ENCODE results near the gene C19orf85. TPM values are rescaled to one million over a fixed set of nuclear protein-coding genes. Genes with fewer than 3 reads are reported as not detected.

The C19orf85 gene
- polyA plus RNA-seq, 1 of the 3 experiments (the other 2 are of a cell fraction): not detected

GRCh38 chr19:55443045-55443823 is 21.3 kb downstream of the C19orf85 start, which contains the start of gene SHISA7:
Gene SHISA7, minus strand, starts transcription at chr19:55443300. Its CDS starts 437 bp downstream, at chr19:55442863.
- Histone ChIP-seq H3K27ac (ENCODE audit: low read depth in 2 of 2, low read length in 1 of 2) (no peak within 1 kb of the TSS), H4K20me1 (ENCODE audit: insufficient read depth) (peaks cover 5% of the 10 kb centered on the region; the same call in 1 of the 2 replicates), H3K9me2 (no peaks in the 10 kb centered on the region), H2AFZ (ENCODE audit: low read depth) (no peak within 1 kb of the TSS), H3K27me3 (ENCODE audit: insufficient read depth) (peaks cover 60% of the 10 kb centered on the region), H3F3A (replicated peaks; ENCODE audit: insufficient read depth) (peaks cover 8% of the 10 kb centered on the region), H3K4me1 (ENCODE audit: control insufficient read depth in 1 of 2, insufficient read depth in 2 of 2, low read depth in 1 of 2, low read length in 1 of 2) (peaks cover 0 to 9% of the 10 kb centered on the region in 2 experiments; a peak in 1 of 4 replicates), H3K4me3 (ENCODE audit: low read depth in 2 of 2, low read length in 1 of 2) (no peak within 1 kb of the TSS; a peak in 1 of 4 replicates), H3K36me3 (replicated peaks in 1 of 2; ENCODE audit: control insufficient read depth in 1 of 2, insufficient read depth in 2 of 2, low read length in 1 of 2) (no peaks in the 10 kb centered on the region), H3K4me2 (no peak within 1 kb of the TSS), H3K9ac (no peak within 1 kb of the TSS), H3K79me2 (ENCODE audit: insufficient read depth) (no peaks in the 10 kb centered on the region), H3K9me3 (no peaks in the 10 kb centered on the region)
- POLR2A ChIA-PET: no interaction called here
- TF ChIP-seq, protein P1, sequence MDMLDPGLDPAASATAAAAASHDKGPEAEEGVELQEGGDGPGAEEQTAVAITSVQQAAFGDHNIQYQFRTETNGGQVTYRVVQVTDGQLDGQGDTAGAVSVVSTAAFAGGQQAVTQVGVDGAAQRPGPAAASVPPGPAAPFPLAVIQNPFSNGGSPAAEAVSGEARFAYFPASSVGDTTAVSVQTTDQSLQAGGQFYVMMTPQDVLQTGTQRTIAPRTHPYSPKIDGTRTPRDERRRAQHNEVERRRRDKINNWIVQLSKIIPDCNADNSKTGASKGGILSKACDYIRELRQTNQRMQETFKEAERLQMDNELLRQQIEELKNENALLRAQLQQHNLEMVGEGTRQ (IDR thresholded peaks at IDR 0.05; ENCODE audit: borderline replicate concordance, low read depth, low read length): no peak
- TF ChIP-seq NFIC (IDR thresholded peaks at IDR 0.05; ENCODE audit: borderline replicate concordance) (no peak), NRF1 (IDR thresholded peaks at IDR 0.05; ENCODE audit: low read depth, low read length) (no peak), PBX3 (IDR thresholded peaks at IDR 0.05) (no peak), FOSL2 (IDR thresholded peaks at IDR 0.05; ENCODE audit: borderline replicate concordance, low read depth) (no peak), EP300 (IDR thresholded peaks at IDR 0.05; ENCODE audit: borderline replicate concordance in 1 of 2, low read depth in 1 of 2, low read length in 1 of 2) (no peak), MXI1 (IDR thresholded peaks at IDR 0.05; ENCODE audit: low read depth, low read length) (no peak), FOXM1 (IDR thresholded peaks at IDR 0.05; ENCODE audit: low read depth) (no peak)
- TF ChIP-seq, protein P2, sequence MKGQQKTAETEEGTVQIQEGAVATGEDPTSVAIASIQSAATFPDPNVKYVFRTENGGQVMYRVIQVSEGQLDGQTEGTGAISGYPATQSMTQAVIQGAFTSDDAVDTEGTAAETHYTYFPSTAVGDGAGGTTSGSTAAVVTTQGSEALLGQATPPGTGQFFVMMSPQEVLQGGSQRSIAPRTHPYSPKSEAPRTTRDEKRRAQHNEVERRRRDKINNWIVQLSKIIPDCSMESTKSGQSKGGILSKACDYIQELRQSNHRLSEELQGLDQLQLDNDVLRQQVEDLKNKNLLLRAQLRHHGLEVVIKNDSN (IDR thresholded peaks at IDR 0.05; ENCODE audit: borderline replicate concordance, low read depth): no peak
- TF ChIP-seq, protein P3, sequence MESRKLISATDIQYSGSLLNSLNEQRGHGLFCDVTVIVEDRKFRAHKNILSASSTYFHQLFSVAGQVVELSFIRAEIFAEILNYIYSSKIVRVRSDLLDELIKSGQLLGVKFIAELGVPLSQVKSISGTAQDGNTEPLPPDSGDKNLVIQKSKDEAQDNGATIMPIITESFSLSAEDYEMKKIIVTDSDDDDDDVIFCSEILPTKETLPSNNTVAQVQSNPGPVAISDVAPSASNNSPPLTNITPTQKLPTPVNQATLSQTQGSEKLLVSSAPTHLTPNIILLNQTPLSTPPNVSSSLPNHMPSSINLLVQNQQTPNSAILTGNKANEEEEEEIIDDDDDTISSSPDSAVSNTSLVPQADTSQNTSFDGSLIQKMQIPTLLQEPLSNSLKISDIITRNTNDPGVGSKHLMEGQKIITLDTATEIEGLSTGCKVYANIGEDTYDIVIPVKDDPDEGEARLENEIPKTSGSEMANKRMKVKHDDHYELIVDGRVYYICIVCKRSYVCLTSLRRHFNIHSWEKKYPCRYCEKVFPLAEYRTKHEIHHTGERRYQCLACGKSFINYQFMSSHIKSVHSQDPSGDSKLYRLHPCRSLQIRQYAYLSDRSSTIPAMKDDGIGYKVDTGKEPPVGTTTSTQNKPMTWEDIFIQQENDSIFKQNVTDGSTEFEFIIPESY (IDR thresholded peaks at IDR 0.05; ENCODE audit: borderline replicate concordance, low read depth): no peak
- TF ChIP-seq, protein P4, sequence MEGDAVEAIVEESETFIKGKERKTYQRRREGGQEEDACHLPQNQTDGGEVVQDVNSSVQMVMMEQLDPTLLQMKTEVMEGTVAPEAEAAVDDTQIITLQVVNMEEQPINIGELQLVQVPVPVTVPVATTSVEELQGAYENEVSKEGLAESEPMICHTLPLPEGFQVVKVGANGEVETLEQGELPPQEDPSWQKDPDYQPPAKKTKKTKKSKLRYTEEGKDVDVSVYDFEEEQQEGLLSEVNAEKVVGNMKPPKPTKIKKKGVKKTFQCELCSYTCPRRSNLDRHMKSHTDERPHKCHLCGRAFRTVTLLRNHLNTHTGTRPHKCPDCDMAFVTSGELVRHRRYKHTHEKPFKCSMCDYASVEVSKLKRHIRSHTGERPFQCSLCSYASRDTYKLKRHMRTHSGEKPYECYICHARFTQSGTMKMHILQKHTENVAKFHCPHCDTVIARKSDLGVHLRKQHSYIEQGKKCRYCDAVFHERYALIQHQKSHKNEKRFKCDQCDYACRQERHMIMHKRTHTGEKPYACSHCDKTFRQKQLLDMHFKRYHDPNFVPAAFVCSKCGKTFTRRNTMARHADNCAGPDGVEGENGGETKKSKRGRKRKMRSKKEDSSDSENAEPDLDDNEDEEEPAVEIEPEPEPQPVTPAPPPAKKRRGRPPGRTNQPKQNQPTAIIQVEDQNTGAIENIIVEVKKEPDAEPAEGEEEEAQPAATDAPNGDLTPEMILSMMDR (IDR thresholded peaks at IDR 0.05): no peak
- CTCF ChIA-PET: interaction anchor here (1.3 to 2.8 kb wide), 3 partner anchors 25 to 302 kb away, joined by 5 to 13 read pairs (median 6); no protein-coding TSS in a partner anchor
- WGBS (ENCODE audit: low lambda C conversion rate): 8% methylated on average over 43 of the region's 43 CpGs
- DNase-seq: peak; percentile 58

Data from SK-N-SH (cell line).